GM18867 (cell line): ENCODE data around the gene ABCG1.
"Not testable (repeated sequence)": the region's sequence is repeated elsewhere in the genome, so short reads cannot be mapped to it uniquely, and the experiment has no call there.

Source experiments
- ATAC-seq: cut with Tn5 transposase; IDR thresholded peaks from one replicate; pipeline ENCODE4 v1.9.1; 2021; ENCODE audit warnings: mild to moderate bottlenecking, moderate library complexity; ENCODE audit not compliant: unreplicated experiment

ABCG1 gene

GRCh38 chr21:42288962-42289361 is 70.0 kb downstream of the ABCG1 start:
- no peak for ATAC-seq

GRCh38 chr21:42289926-42290325 is 71.0 kb downstream of the ABCG1 start:
- no peak for ATAC-seq

DNA sequence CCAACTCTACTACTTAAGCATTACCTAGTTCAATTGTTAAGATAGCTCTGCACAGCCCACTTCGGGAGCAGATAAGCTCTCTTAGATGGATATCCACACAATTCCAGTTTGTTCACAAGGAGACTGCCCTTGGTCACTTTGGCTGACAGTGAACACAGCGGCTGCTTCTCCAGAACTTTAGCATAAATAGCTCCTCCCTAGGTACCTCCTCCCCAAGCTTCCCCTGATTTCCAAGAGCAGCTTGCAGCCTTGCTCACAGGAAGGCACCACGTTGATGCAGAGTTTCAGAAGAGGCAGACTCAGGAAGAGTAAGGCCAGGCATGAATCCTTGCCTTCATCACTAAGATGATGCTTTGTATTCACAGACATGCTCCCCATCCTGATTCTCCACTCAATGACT is 71.6 kb downstream of the ABCG1 start:
- no peak for ATAC-seq

DNA sequence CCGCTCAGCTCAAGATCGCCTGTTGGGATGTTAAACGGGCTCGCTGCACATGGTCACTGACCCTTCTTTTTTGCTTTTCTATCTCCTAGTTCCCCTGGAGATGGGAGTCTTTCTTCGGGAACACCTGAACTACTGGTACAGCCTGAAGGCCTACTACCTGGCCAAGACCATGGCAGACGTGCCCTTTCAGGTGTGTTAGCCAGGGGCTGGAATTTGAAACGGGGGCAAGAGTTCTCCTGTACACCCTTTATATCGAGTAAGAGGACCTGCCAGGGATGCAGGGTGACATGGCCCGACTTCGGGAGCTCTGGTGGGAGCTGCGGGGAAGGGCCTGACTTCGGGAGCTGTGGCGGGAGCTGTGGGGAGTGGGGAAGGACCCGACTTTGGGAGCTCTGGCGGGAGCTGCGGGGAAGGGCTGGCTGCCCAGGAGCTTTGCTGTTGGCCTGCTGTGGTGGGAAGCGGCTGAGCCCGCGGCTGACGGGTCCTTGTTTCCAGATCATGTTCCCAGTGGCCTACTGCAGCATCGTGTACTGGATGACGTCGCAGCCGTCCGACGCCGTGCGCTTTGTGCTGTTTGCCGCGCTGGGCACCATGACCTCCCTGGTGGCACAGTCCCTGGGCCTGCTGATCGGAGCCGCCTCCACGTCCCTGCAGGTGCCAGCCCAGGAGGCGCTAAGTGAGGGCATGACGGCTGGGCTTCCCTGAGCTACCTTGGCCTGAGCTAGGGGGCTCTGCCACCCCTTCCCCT is 72.2 kb downstream of the ABCG1 start:
- no peak for ATAC-seq

GRCh38 chr21:42291751-42292562 is 73.0 kb downstream of the ABCG1 start:
- ATAC-seq, result no peak

GRCh38 chr21:42292563-42293142 is 73.7 kb downstream of the ABCG1 start:
- not testable (repeated sequence) for ATAC-seq

GRCh38 chr21:42293649-42294272 is 74.8 kb downstream of the ABCG1 start:
- ATAC-seq, result no peak

- no peak for ATAC-seq
Measured at GRCh38 chr21:42294273-42294880, 75.4 kb downstream of the ABCG1 start.

DNA sequence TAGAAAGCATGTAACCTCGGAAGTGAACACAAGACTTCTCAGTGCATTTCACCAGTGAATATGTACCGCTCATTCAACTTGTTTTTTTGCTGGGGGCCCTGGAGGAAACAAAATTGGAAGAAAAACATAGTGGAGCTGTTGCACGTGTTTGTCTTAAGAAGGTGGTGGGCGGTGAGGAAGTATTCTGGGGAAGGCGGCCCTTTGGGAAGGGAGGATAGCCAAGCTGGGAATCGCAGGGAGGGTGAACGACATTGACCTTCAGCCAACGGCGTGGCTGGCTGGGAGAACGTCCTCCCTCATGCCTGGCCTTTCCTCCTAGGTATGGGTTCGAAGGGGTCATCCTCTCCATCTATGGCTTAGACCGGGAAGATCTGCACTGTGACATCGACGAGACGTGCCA is 76.9 kb downstream of the ABCG1 start:
- ATAC-seq, result no peak

- ATAC-seq, result no peak
Measured at GRCh38 chr21:42296501-42296900, 77.6 kb downstream of the ABCG1 start.

DNA sequence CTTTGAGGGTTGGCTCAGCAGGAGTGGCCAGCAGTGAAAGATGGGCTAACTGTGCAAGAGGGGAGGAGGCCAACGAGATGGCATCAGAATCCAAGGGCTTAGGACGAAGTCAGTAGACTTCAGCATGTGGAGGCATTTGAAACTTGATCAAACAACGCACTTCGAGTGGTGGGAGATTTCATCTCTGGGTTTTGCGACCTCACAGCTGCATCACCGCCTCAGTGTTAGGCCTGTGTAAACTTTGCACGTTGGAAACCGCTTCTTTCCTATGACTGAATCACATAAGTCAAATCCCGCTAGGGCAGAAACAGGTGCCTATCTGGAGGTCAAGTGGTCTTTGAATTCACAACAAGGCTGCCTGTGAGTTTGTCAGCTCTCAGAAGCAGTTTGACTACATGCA is 78.4 kb downstream of the ABCG1 start:
- ATAC-seq, result no peak

- ATAC-seq, result no peak
Measured at GRCh38 chr21:42298237-42298636, 79.3 kb downstream of the ABCG1 start.

GRCh38 chr21:42298657-42299056 is 79.7 kb downstream of the ABCG1 start:
- no peak for ATAC-seq

DNA sequence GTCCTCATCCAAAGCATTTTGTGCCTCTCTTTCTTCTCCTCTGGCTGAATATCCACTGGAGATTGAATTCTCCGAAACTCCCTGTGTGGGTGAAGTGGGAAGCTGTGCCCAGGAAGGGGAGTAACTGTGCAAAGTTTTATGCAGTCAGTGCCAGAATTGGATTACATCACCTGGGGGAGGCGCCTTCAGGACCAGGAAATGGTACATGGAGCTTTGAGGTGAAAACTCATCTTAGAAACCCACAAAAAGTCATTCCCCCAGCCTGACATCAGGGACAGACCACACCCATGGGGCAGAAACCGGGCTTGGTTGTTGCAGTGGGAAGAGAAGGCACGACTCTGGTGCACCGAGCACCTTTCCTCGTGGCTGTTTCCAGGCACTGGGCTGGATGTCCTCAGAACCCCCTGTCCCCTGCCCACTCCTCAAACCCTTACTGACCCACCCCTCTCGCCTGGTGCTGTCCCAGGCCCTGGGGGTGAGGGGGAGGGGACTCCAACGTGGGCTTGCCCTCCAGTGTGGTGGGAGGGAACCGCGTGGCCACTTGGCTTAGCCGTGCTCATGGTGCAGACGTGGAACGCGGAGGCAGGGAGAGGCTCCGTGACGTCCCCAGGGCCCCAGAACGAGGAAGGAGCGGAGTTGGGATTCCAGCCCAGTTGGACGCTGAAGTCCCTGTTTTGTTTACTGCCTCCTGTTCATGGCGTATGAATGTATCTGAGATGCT is 80.5 kb downstream of the ABCG1 start:
- ATAC-seq, result no peak

GRCh38 chr21:42300045-42300583 is 81.2 kb downstream of the ABCG1 start:
- ATAC-seq, result no peak

DNA sequence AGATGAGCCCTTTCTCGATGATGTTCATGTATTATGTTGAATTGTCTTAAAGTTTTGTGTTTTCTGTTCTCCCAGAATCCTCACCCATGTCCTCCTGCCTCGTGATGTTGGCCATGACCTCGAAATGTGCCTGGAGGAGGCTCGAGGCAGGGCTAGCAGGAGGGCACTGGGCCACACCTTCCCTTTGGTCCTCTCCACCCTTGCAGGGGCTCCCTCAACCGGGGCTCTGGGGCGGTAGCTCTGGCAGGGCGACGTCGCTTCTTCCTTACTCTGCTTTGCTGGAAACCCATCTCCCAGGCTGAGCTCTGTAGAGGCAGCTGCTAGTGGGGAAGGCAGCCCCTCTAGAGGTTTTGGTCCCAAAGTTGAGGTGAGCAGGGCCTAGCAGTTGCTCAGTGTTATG is 82.0 kb downstream of the ABCG1 start:
- no peak for ATAC-seq

DNA sequence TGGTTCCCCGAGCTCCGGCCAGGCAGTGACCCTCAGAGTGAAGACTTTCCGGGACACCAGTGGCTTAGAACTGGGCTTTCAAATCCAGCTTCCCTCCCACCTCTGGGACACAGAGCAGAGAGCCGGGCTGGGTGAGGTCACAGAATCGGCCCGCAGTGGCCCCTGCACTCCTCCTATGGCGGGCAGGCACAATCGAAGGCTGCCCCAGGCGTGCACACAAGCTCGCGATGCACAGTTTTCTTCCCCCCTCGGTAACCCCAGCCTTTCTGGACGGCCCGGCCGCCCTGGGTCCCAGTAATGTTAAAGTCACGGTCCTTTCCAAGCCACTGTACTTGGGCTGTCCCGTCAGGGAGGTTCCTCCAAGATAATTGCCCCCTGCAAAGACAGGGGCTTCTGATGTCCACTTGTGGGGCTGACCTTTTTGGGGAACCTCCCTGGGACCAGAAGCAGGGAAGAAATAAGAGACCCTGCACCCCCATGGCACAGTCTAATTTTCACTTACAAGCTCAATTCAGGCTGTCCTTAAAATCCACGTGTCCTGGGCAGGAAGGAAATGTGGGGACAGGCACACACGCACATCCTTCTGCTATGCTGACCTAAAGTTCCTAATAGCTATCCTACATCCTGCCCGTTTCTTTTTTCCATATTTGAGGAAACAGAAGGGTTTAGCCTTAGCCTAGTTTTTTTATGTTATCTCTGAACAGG is 82.6 kb downstream of the ABCG1 start:
- no peak for ATAC-seq

GRCh38 chr21:42302076-42302650 is 83.2 kb downstream of the ABCG1 start:
- no peak for ATAC-seq

DNA sequence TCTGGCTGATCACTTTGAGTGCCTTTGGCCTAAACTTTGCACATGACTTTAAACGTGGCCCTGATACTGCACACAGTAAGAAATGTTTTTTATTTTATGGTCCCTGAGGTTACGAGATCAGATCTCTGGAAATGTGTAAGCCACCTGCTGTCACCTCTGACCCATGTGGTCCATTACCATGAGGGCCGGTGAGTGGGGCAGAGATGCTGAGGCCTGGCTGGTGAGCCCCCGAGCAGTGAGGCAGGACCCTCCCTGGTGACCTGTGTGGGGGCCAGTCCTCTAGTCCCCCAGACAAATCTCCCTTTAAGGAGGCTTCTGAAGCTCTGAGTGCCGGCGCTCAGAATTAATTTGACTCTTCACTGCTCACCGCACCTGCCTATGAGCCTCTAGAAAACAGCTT is 83.9 kb downstream of the ABCG1 start:
- ATAC-seq, result no peak
